Measurements from ENCODE around the gene MYLK4. TPM values are rescaled to one million over a fixed set of nuclear protein-coding genes. Genes with fewer than 3 reads are reported as not detected.
A peak's percentile ranks its signal among the peaks of the same experiment; 100 is the strongest.

MYLK4 gene
- polyA plus RNA-seq, 1 experiment = 0.21 TPM

- ChIA-PET POLR2A (no interaction called here), CTCF (interaction anchor here (0.6 to 6.5 kb wide), 55 partner anchors 8 to 1996 kb away, joined by 3 to 71 read pairs (median 4); no protein-coding TSS in a partner anchor)
- TF ChIP-seq CTCF (IDR thresholded peaks at IDR 0.05; ENCODE audit: insufficient read depth, low read depth, low read length) = peak; percentile 99
- Histone ChIP-seq H3K36me3 (ENCODE audit: control insufficient read depth, insufficient read depth, low read length) (no peaks in the 10 kb centered on the region), H3K4me3 (ENCODE audit: low read depth, low read length) (peak overlapping the region; percentile 40), H3K27me3 (ENCODE audit: control insufficient read depth, insufficient read depth, low read length) (no peaks in the 10 kb centered on the region; the same call in 1 of the 2 replicates)
- DNase-seq (ENCODE audit: low read depth) = peak; percentile 31
Observed at GRCh38 chr6:2634139-2634964, 116.4 kb downstream of the MYLK4 start.

- ChIA-PET CTCF (interaction anchor here (0.6 to 6.5 kb wide), 35 partner anchors 8 to 1041 kb away, joined by 3 to 71 read pairs (median 4); no protein-coding TSS in a partner anchor), POLR2A (no interaction called here)
- no peaks in the 10 kb centered on the region; the same call in 1 of the 2 replicates for H3K27me3 ChIP-seq (ENCODE audit: control insufficient read depth, insufficient read depth, low read length)
- no peak for DNase-seq (ENCODE audit: low read depth)
- H3K4me3 ChIP-seq (ENCODE audit: low read depth, low read length) = peak overlapping the region; percentile 40
- TF ChIP-seq CTCF (IDR thresholded peaks at IDR 0.05; ENCODE audit: insufficient read depth, low read depth, low read length) = no peak
- H3K36me3 ChIP-seq (ENCODE audit: control insufficient read depth, insufficient read depth, low read length) = no peaks in the 10 kb centered on the region
Observed at GRCh38 chr6:2633736-2634135, 117.0 kb downstream of the MYLK4 start.

- no peaks in the 10 kb centered on the region; the same call in 1 of the 2 replicates for H3K27me3 ChIP-seq (ENCODE audit: control insufficient read depth, insufficient read depth, low read length)
- H3K36me3 ChIP-seq (ENCODE audit: control insufficient read depth, insufficient read depth, low read length) = no peaks in the 10 kb centered on the region
- no peak overlapping the region for H3K4me3 ChIP-seq (ENCODE audit: low read depth, low read length)
- ChIA-PET POLR2A (no interaction called here), CTCF (interaction anchor here (1.0 to 6.5 kb wide), 10 partner anchors 13 to 1041 kb away, joined by 3 to 71 read pairs (median 6); no protein-coding TSS in a partner anchor)
- no peak for DNase-seq (ENCODE audit: low read depth)
- TF ChIP-seq CTCF (IDR thresholded peaks at IDR 0.05; ENCODE audit: insufficient read depth, low read depth, low read length) = no peak
Observed at GRCh38 chr6:2632976-2633584, 117.6 kb downstream of the MYLK4 start.

- ChIA-PET POLR2A (no interaction called here), CTCF (interaction anchor here (1.2 to 6.5 kb wide), 4 partner anchors 13 to 1034 kb away, joined by 3 to 71 read pairs (median 6); no protein-coding TSS in a partner anchor)
- Histone ChIP-seq H3K4me3 (ENCODE audit: low read depth, low read length) (no peak overlapping the region), H3K27me3 (ENCODE audit: control insufficient read depth, insufficient read depth, low read length) (no peaks in the 10 kb centered on the region), H3K36me3 (ENCODE audit: control insufficient read depth, insufficient read depth, low read length) (no peaks in the 10 kb centered on the region)
- no peak for TF ChIP-seq CTCF (IDR thresholded peaks at IDR 0.05; ENCODE audit: insufficient read depth, low read depth, low read length)
- no peak for DNase-seq (ENCODE audit: low read depth)
Observed at GRCh38 chr6:2632368-2632767, 118.4 kb downstream of the MYLK4 start.
